ENCODE data around the gene ZNF519.
"Not testable (repeated sequence)": the region's sequence is repeated elsewhere in the genome, so short reads cannot be mapped to it uniquely, and the experiment has no call there.

GRCh38 chr18:14149916-14150420, 17.7 kb upstream of the ZNF519 start:
- not testable (repeated sequence) for TF ChIP-seq CTCF (IDR thresholded peaks at IDR 0.05; ENCODE audit: insufficient read depth, low read length); POLR2AphosphoS5 (IDR thresholded peaks at IDR 0.05; ENCODE audit: low read depth); GABPA (IDR thresholded peaks at IDR 0.05; ENCODE audit: low read depth); SPI1 (IDR thresholded peaks at IDR 0.05; ENCODE audit: borderline replicate concordance, low read depth)
- TF ChIP-seq, protein P1, sequence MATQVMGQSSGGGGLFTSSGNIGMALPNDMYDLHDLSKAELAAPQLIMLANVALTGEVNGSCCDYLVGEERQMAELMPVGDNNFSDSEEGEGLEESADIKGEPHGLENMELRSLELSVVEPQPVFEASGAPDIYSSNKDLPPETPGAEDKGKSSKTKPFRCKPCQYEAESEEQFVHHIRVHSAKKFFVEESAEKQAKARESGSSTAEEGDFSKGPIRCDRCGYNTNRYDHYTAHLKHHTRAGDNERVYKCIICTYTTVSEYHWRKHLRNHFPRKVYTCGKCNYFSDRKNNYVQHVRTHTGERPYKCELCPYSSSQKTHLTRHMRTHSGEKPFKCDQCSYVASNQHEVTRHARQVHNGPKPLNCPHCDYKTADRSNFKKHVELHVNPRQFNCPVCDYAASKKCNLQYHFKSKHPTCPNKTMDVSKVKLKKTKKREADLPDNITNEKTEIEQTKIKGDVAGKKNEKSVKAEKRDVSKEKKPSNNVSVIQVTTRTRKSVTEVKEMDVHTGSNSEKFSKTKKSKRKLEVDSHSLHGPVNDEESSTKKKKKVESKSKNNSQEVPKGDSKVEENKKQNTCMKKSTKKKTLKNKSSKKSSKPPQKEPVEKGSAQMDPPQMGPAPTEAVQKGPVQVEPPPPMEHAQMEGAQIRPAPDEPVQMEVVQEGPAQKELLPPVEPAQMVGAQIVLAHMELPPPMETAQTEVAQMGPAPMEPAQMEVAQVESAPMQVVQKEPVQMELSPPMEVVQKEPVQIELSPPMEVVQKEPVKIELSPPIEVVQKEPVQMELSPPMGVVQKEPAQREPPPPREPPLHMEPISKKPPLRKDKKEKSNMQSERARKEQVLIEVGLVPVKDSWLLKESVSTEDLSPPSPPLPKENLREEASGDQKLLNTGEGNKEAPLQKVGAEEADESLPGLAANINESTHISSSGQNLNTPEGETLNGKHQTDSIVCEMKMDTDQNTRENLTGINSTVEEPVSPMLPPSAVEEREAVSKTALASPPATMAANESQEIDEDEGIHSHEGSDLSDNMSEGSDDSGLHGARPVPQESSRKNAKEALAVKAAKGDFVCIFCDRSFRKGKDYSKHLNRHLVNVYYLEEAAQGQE (IDR thresholded peaks at IDR 0.05; ENCODE audit: insufficient replicate concordance, low read depth): not testable (repeated sequence)

All from HL-60 (cell line).